H9 (cell line): ENCODE data around the gene PLCH1. TPM values are rescaled to one million over a fixed set of nuclear protein-coding genes. Genes with fewer than 3 reads are reported as not detected.

Source experiments
- DNase-seq: peaks from one replicate; pipeline ENCODE4 v3.0.0-alpha.2; 2017
- H2AFZ ChIP-seq: one replicate; pipeline ENCODE4 v1.6.1; 2013; ENCODE audit warnings: mild to moderate bottlenecking, low read length, control low read depth, moderate library complexity
- H2AK5ac ChIP-seq: 2 replicates; pipeline ENCODE4 v1.6.1; 2013; ENCODE audit warnings: low read length, control low read depth, mixed read lengths; ENCODE audit not compliant: insufficient read length
- H2BK120ac ChIP-seq: one replicate; pipeline ENCODE4 v1.6.1; 2013; ENCODE audit warnings: low read depth, mild to moderate bottlenecking, low read length, control low read depth, inconsistent platforms; ENCODE audit not compliant: poor library complexity, severe bottlenecking
- H2BK12ac ChIP-seq: 2 replicates; pipeline ENCODE4 v1.6.1; 2013; ENCODE audit warnings: low read length, control low read depth, mixed read lengths, low read depth; ENCODE audit not compliant: insufficient read length
- H2BK15ac ChIP-seq: 2 replicates; pipeline ENCODE4 v1.6.1; 2013; ENCODE audit warnings: low read depth, low read length, control low read depth
- H2BK20ac ChIP-seq: one replicate; pipeline ENCODE4 v1.6.1; 2013; ENCODE audit warnings: low read depth, mild to moderate bottlenecking, low read length, control low read depth, inconsistent platforms; ENCODE audit not compliant: poor library complexity, severe bottlenecking
- H2BK5ac ChIP-seq: 2 replicates; pipeline ENCODE4 v1.6.1; 2013; ENCODE audit warnings: low read length, control low read depth, mixed read lengths; ENCODE audit not compliant: insufficient read length
- H3K14ac ChIP-seq: 2 replicates; pipeline ENCODE4 v1.6.1; 2013; ENCODE audit warnings: low read length, control low read depth; ENCODE audit not compliant: insufficient read depth
- H3K18ac ChIP-seq: 2 replicates; pipeline ENCODE4 v1.6.1; 2013; ENCODE audit warnings: low read depth, mild to moderate bottlenecking, mixed read lengths, low read length, control low read depth; ENCODE audit not compliant: insufficient read length
- H3K23ac ChIP-seq: 2 replicates; pipeline ENCODE4 v1.6.1; 2013; ENCODE audit warnings: low read length, control low read depth, mixed read lengths, low read depth; ENCODE audit not compliant: insufficient read length
- H3K23me2 ChIP-seq: 2 replicates; pipeline ENCODE4 v1.6.1; 2013; ENCODE audit warnings: low read depth, mild to moderate bottlenecking, mixed read lengths, low read length, control low read depth; ENCODE audit not compliant: insufficient read length, poor library complexity, severe bottlenecking
- H3K27ac ChIP-seq: 2 replicates; pipeline ENCODE4 v1.5.1; 2013; ENCODE audit warnings: low read length, control low read depth, mixed read lengths, low read depth; ENCODE audit not compliant: insufficient read length
- H3K27me3 ChIP-seq: 2 replicates; pipeline ENCODE4 v1.6.1; 2013; ENCODE audit warnings: low read length, control low read depth, inconsistent platforms; ENCODE audit not compliant: insufficient read depth
- H3K4ac ChIP-seq: 2 replicates; pipeline ENCODE4 v1.6.1; 2013; ENCODE audit warnings: low read depth, mild to moderate bottlenecking, control low read depth, inconsistent platforms, low read length, moderate library complexity
- H3K4me1 ChIP-seq: 2 replicates; pipeline ENCODE4 v1.6.1; 2013; ENCODE audit warnings: low read length, control low read depth, inconsistent platforms; ENCODE audit not compliant: insufficient read depth
- H3K4me2 ChIP-seq: 2 replicates; pipeline ENCODE4 v1.6.1; 2013; ENCODE audit warnings: low read length, control low read depth, mixed read lengths; ENCODE audit not compliant: insufficient read length, insufficient read depth
- H3K56ac ChIP-seq: 2 replicates; pipeline ENCODE4 v1.6.1; 2013; ENCODE audit warnings: low read depth, mild to moderate bottlenecking, mixed read lengths, low read length, control low read depth; ENCODE audit not compliant: insufficient read length
- H3K79me1 ChIP-seq: 2 replicates; pipeline ENCODE4 v1.6.1; 2013; ENCODE audit warnings: low read depth, mild to moderate bottlenecking, moderate library complexity, low read length, control low read depth, inconsistent platforms; ENCODE audit not compliant: insufficient read depth, poor library complexity, severe bottlenecking
- H3K79me2 ChIP-seq: 2 replicates; pipeline ENCODE4 v1.6.1; 2013; ENCODE audit warnings: low read length, control low read depth, inconsistent platforms; ENCODE audit not compliant: insufficient read depth
- H3K9ac ChIP-seq: 2 replicates; pipeline ENCODE4 v1.6.1; 2013; ENCODE audit warnings: low read length, control low read depth, mixed read lengths; ENCODE audit not compliant: insufficient read length; ENCODE audit errors: extremely low read depth
- H3K9me3 ChIP-seq: one replicate; pipeline ENCODE4 v1.6.1; 2013; ENCODE audit warnings: low read depth, low read length, inconsistent platforms; ENCODE audit not compliant: control insufficient read depth
- H3T11ph ChIP-seq: one replicate; pipeline ENCODE4 v1.6.1; 2013; ENCODE audit warnings: mild to moderate bottlenecking, low read length, control low read depth, inconsistent platforms
- H4K20me1 ChIP-seq: one replicate; pipeline ENCODE4 v1.6.1; 2013; ENCODE audit not compliant: control insufficient read depth, insufficient read length, insufficient read depth
- H4K5ac ChIP-seq: 2 replicates; pipeline ENCODE4 v1.6.1; 2013; ENCODE audit warnings: low read depth, mild to moderate bottlenecking, mixed read lengths, low read length, control low read depth; ENCODE audit not compliant: insufficient read length
- H4K8ac ChIP-seq: replicated peaks from 2 replicates; pipeline ENCODE4 v1.6.1; 2013; ENCODE audit warnings: low read length, control low read depth, mixed read lengths, low read depth; ENCODE audit not compliant: insufficient read length
- H4K91ac ChIP-seq: 2 replicates; pipeline ENCODE4 v1.6.1; 2013; ENCODE audit warnings: low read depth, mild to moderate bottlenecking, moderate library complexity, mixed read lengths, low read length, control low read depth; ENCODE audit not compliant: insufficient read length
- H3K27ac Mint-ChIP-seq, 3 experiments: 2 replicates in 2 of 3; 3 replicates in 1 of 3; pipeline ENCODE4 v1.8.0; 2020 to 2021; ENCODE audit warnings: mixed read lengths in 3 of 3, mild to moderate bottlenecking in 1 of 3, moderate library complexity in 1 of 3
- H3K27me3 Mint-ChIP-seq: 2 replicates; pipeline ENCODE4 v1.8.0; 2021; ENCODE audit warnings: low read depth, mild to moderate bottlenecking, moderate library complexity, mixed read lengths
- H3K36me3 Mint-ChIP-seq, 3 experiments: 2 replicates in 2 of 3; 3 replicates in 1 of 3; pipeline ENCODE4 v1.8.0; 2020 to 2021; ENCODE audit warnings: low read depth in 3 of 3, mixed read lengths in 3 of 3; ENCODE audit not compliant: insufficient read depth in 1 of 3
- H3K4me1 Mint-ChIP-seq, 2 experiments: 2 replicates each; pipeline ENCODE4 v1.8.0; 2020; ENCODE audit warnings: mixed read lengths in 2 of 2
- H3K4me3 Mint-ChIP-seq, 2 experiments: 2 replicates in 1 of 2; 3 replicates in 1 of 2; pipeline ENCODE4 v1.8.0; 2020 to 2021; ENCODE audit warnings: mild to moderate bottlenecking in 2 of 2, mixed read lengths in 2 of 2, moderate library complexity in 1 of 2
- H3K9me3 Mint-ChIP-seq, 2 experiments: 2 replicates in 1 of 2; 3 replicates in 1 of 2; pipeline ENCODE4 v1.8.0; 2020; ENCODE audit warnings: mild to moderate bottlenecking in 2 of 2, mixed read lengths in 2 of 2, moderate library complexity in 1 of 2
- WGBS: extraction: QIAGEN DNeasy Blood & Tissue Kit; methylation state at CpG from one replicate; pipeline ENCODE4 v1.1.7; 2013; ENCODE audit warnings: missing lambda C conversion rate, low lambda C conversion rate, mixed read lengths; ENCODE audit not compliant: insufficient read length; ENCODE audit errors: extremely low coverage; 5-methylcytosine and 5-hydroxymethylcytosine counted together
- total RNA-seq: library from RNA; stranded (reverse); gene quantifications from 2 replicates; pipeline ENCODE4 v1.2.1, GENCODE V29; 2021
- TF ChIP-seq, protein P1 (sequence below): fragments of 200-600 bp; sonication (generic); conservative IDR thresholded peaks from 3 replicates; pipeline ENCODE4 v1.8.0; 2021; ENCODE audit warnings: antibody characterized with exemption, mild to moderate bottlenecking

Gene PLCH1
- total RNA-seq, 1 experiment from 2014 or later, result 19.0 TPM

DNA sequence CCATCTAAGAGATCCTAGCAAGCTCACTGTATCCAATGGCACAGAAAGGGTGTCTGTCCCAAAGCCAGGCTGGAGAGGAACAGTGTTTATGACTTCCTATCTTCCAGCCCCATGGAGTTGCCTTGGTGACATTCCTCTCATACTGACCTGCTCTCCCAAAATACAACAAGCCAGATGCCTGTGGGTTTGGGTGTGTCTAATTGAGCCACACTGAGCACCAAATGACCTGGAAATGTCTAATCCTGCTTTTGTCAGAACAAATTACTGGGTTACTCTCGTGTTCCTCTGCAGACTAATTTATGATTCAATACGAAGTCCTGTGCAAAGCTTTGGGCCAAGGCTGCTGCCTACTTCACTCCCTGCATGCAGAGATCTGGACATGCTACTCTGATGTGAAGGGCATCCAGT is 353.3 kb downstream of the PLCH1 start:
- Histone ChIP-seq H2BK12ac (no peak overlapping the region), H2BK15ac (no peak overlapping the region), H4K20me1 (no peaks in the 10 kb centered on the region), H3K27ac (no peak overlapping the region), H2AFZ (no peak overlapping the region), H3K14ac (no peak overlapping the region), H3K9ac (no peak overlapping the region), H4K8ac (no peak overlapping the region), H3K4me1 (no peaks in the 10 kb centered on the region), H3K27me3 (no peaks in the 10 kb centered on the region), H4K5ac (no peak overlapping the region), H2AK5ac (no peak overlapping the region), H3T11ph (no peak overlapping the region), H3K23ac (no peak overlapping the region), H3K4me2 (no peak overlapping the region), H3K9me3 (no peaks in the 10 kb centered on the region), H3K4ac (no peak overlapping the region), H2BK20ac (no peak overlapping the region), H3K79me1 (no peaks in the 10 kb centered on the region), H3K79me2 (no peaks in the 10 kb centered on the region), H3K23me2 (no peaks in the 10 kb centered on the region), H2BK120ac (no peak overlapping the region), H2BK5ac (no peak overlapping the region), H4K91ac (no peak overlapping the region), H3K56ac (no peak overlapping the region), H3K18ac (no peak overlapping the region)
- TF ChIP-seq, protein P1, sequence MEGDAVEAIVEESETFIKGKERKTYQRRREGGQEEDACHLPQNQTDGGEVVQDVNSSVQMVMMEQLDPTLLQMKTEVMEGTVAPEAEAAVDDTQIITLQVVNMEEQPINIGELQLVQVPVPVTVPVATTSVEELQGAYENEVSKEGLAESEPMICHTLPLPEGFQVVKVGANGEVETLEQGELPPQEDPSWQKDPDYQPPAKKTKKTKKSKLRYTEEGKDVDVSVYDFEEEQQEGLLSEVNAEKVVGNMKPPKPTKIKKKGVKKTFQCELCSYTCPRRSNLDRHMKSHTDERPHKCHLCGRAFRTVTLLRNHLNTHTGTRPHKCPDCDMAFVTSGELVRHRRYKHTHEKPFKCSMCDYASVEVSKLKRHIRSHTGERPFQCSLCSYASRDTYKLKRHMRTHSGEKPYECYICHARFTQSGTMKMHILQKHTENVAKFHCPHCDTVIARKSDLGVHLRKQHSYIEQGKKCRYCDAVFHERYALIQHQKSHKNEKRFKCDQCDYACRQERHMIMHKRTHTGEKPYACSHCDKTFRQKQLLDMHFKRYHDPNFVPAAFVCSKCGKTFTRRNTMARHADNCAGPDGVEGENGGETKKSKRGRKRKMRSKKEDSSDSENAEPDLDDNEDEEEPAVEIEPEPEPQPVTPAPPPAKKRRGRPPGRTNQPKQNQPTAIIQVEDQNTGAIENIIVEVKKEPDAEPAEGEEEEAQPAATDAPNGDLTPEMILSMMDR, result no peak
- H3K27ac Mint-ChIP-seq, result no peak overlapping the region
- peaks cover 8 to 16% of the 10 kb centered on the region in 2 experiments; a peak in 4 of 5 replicates for H3K9me3 Mint-ChIP-seq
- DNase-seq, result no peak
- peaks cover 8 to 11% (median 10%) of the 10 kb centered on the region in 3 experiments; a peak in 5 of 7 replicates for H3K36me3 Mint-ChIP-seq
- no CpG with 5 or more reads among the region's 2 CpGs for WGBS
- peaks cover 2 to 3% of the 10 kb centered on the region in 2 experiments; a peak in 2 of 4 replicates for H3K4me1 Mint-ChIP-seq
- no peaks in the 10 kb centered on the region for H3K27me3 Mint-ChIP-seq
- H3K4me3 Mint-ChIP-seq, result no peak overlapping the region
